GM12874 (cell line): Measurements from ENCODE around the gene SLCO3A1.

ENCODE experiments used
- CTCF ChIP-seq: IDR thresholded peaks from 2 replicates; pipeline ENCODE4 v1.5.1; 2011; ENCODE audit warnings: low read depth, mild to moderate bottlenecking, control low read depth, low read length, moderate library complexity; ENCODE audit not compliant: insufficient read depth

The SLCO3A1 gene

DNA sequence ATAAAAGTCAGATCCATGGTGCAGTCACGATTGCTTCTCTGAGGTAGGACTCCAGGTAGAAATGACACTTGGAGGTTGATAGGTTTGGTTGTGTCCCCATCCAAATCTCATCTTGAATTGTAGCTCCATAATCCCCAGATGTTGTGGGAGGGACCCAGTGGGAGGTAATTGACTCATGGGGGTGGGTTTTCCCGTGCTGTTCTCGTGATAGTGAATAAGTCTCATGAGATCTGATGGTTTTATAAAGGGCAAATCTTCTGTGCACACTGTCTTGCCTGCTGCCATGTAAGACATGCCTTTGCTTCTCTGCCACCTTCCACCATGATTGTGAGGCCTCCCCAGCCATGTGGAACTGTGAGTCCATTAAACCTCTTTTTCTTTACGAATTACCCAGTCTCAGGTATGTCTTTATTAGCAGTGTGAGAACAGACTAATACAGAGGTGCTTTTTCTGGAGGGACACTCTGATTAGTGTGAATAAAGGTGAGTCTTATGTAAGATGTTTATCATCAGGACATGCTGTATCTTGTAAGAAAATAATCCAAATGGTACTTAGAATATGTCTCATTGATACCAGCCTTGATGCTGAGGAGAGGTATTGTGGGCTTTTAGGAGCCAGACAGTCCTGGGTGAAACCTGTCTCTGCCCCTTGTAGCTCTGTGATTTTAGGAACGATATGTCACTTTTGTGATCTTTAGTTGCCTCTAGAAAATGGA lies 43.0 kb downstream of the SLCO3A1 start:
- no peak for TF ChIP-seq CTCF

- TF ChIP-seq CTCF, result no peak
These were observed 44.3 kb downstream of the SLCO3A1 start for GRCh38 chr15:91897585-91898372.

DNA sequence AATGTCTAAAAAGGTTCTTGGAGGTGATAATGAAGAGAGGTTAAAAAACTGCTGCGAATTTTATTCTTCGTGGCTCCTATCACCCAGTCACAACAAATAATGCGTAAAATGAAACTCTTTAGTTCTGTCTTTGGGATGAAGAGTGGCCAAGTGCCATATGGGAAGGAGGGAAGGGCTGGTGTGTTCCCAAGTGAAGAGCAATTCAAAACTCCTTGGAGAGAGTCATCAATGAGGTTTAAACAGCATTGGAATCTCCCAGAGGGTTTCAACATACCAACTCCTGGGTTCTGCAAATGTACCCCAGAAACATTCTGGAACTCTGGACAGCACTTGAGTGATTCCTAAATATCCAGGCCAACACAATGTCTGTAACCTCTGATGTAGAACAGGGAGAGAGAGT lies 45.3 kb downstream of the SLCO3A1 start:
- no peak for TF ChIP-seq CTCF

- TF ChIP-seq CTCF, result no peak
These were observed 51.4 kb downstream of the SLCO3A1 start for GRCh38 chr15:91904942-91905341.

DNA sequence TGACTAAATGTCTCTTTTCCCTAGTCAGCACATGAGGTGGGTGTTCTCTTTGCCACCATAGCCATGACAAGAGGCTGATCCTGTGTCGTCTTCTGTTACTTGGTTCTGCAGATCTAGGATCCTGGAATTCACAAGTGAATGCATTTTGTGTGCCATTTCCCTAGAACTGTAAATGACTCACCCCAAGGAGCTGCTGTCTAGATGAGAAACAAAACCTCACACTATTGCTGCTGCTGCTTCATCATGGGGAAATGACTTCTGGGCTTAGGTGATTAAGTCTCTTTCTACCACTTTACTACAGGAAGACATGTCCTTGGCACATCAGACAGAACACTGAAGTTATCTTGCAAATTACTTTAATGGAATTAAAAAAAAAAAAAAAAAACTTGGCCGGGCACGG lies 54.9 kb downstream of the SLCO3A1 start:
- TF ChIP-seq CTCF, result no peak

- TF ChIP-seq CTCF, result no peak
These were observed 55.6 kb downstream of the SLCO3A1 start for GRCh38 chr15:91909111-91909510.

DNA sequence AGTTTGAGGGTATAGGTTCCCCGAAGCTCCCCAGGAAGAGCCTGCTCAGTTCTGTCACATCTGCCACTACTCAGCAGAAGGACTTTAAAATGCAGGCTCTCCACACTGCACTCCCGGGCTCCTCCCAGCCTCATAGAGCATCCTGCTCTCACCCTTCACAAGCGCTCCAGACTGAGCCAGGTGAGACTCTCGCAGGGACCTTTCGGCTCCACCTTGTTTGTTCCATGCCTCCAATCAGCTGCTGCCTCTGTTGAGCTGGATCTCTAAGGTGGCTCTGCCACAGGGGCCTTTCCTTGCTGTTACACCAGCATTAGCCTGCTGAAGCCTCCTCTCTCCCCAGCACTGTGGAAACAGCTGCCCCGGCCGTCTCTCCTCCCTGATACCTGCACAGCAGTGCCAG lies 56.1 kb downstream of the SLCO3A1 start:
- TF ChIP-seq CTCF, result no peak
